Gastroesophageal sphincter (tissue), 4 donors: Measurements from ENCODE around the gene TNMD. TPM values are rescaled to one million over a fixed set of nuclear protein-coding genes. Genes with fewer than 3 reads are reported as not detected.

Experiments
- ATAC-seq: fragments of 150-250 bp; one replicate; pipeline ENCODE4 v1.9.1; 2016; ENCODE audit warnings: mild to moderate bottlenecking, moderate library complexity
- H3K27ac ChIP-seq, 4 donors: fragments of 200-600 bp; sonication (generic) in 3 of 4; 1 replicate in 3 of 4; 2 replicates in 1 of 4; pipeline ENCODE4 v1.5.1; 2016 to 2019
- H3K27me3 ChIP-seq: fragments of 200-600 bp; sonication (generic); one replicate; pipeline ENCODE4 v1.5.1; 2019
- H3K36me3 ChIP-seq, 2 donors: fragments of 200-600 bp; sonication (generic); one replicate each; pipeline ENCODE4 v1.5.1; 2019; ENCODE audit warnings: control low read depth in 1 of 2
- H3K4me1 ChIP-seq, 3 donors: fragments of 200-600 bp; sonication (generic); 1 replicate in 2 of 3; 2 replicates in 1 of 3; pipeline ENCODE4 v1.5.1; 2016 to 2019; ENCODE audit warnings: control low read depth in 2 of 3
- H3K4me3 ChIP-seq, 2 donors: fragments of 200-600 bp; sonication (generic); one replicate each; pipeline ENCODE4 v1.5.1; 2019; ENCODE audit warnings: mild to moderate bottlenecking in 1 of 2, moderate library complexity in 1 of 2
- H3K9me3 ChIP-seq, 3 donors: fragments of 200-600 bp; sonication (generic); one replicate each; pipeline ENCODE4 v1.5.1; 2017 to 2019; ENCODE audit warnings: control low read depth in 2 of 3
- EP300 ChIP-seq: sonication (generic); formaldehyde crosslinking; IDR thresholded peaks from one replicate; pipeline ENCODE4 v1.6.1; 2017; ENCODE audit warnings: antibody characterized with exemption, mild to moderate bottlenecking
- POLR2A ChIP-seq, 2 donors: fragments of 450-650 bp; IDR thresholded peaks; one replicate each; pipeline ENCODE4 v1.6.1; 2017; ENCODE audit warnings: antibody characterized with exemption in 2 of 2, mild to moderate bottlenecking in 2 of 2, moderate library complexity in 1 of 2
- POLR2AphosphoS5 ChIP-seq: sonication (generic); formaldehyde crosslinking; IDR thresholded peaks from one replicate; pipeline ENCODE4 v1.6.1; 2017; ENCODE audit warnings: antibody characterized with exemption
- WGBS, 2 donors: methylation state at CpG; one replicate each; pipeline ENCODE4 v1.1.5; 2018; ENCODE audit warnings: low coverage in 1 of 2; 5-methylcytosine and 5-hydroxymethylcytosine counted together
- total RNA-seq, 4 donors: library from RNA; depleted of rRNA; stranded (reverse); fragments of >200 nt; gene quantifications; one replicate each; pipeline ENCODE4 v1.1.0, GENCODE V29; 2016
- TF ChIP-seq, protein P1 (sequence below), 4 experiments: fragments of 200-600 bp in 2 of 4; fragments of 450-650 bp in 2 of 4; sonication (generic) in 1 of 4; IDR thresholded peaks; one replicate each; pipeline ENCODE4 v1.5.1; 2017 to 2019; ENCODE audit warnings: antibody characterized with exemption in 4 of 4, mild to moderate bottlenecking in 2 of 4, moderate library complexity in 2 of 4

TNMD gene
- total RNA-seq, 4 donors from 2014 or later, result not detected

- Histone ChIP-seq H3K27ac (peak overlapping the region in 3 of 4 donors; percentile 36 to 74 (median 71)), H3K4me1 (peaks cover 0 to 5% (median 2%) of the 10 kb centered on the region in 3 donors), H3K27me3 (no peaks in the 10 kb centered on the region), H3K4me3 (no peak overlapping the region), H3K9me3 (no peaks in the 10 kb centered on the region), H3K36me3 (no peaks in the 10 kb centered on the region)
- WGBS, 2 donors, result 100% methylated on average over 1 of the region's 2 CpGs; no CpG with 5 or more reads in 1 of the 2 donors
- no peak for TF ChIP-seq EP300
- TF ChIP-seq, protein P1, sequence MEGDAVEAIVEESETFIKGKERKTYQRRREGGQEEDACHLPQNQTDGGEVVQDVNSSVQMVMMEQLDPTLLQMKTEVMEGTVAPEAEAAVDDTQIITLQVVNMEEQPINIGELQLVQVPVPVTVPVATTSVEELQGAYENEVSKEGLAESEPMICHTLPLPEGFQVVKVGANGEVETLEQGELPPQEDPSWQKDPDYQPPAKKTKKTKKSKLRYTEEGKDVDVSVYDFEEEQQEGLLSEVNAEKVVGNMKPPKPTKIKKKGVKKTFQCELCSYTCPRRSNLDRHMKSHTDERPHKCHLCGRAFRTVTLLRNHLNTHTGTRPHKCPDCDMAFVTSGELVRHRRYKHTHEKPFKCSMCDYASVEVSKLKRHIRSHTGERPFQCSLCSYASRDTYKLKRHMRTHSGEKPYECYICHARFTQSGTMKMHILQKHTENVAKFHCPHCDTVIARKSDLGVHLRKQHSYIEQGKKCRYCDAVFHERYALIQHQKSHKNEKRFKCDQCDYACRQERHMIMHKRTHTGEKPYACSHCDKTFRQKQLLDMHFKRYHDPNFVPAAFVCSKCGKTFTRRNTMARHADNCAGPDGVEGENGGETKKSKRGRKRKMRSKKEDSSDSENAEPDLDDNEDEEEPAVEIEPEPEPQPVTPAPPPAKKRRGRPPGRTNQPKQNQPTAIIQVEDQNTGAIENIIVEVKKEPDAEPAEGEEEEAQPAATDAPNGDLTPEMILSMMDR (IDR thresholded peaks at IDR 0.05), result no peak
- no peak for TF ChIP-seq POLR2A (IDR thresholded peaks at IDR 0.05)
- TF ChIP-seq POLR2AphosphoS5, result no peak
- no peak for ATAC-seq
These were observed 63.0 kb downstream of the TNMD start for GRCh38 chrX:100647739-100648138.

DNA sequence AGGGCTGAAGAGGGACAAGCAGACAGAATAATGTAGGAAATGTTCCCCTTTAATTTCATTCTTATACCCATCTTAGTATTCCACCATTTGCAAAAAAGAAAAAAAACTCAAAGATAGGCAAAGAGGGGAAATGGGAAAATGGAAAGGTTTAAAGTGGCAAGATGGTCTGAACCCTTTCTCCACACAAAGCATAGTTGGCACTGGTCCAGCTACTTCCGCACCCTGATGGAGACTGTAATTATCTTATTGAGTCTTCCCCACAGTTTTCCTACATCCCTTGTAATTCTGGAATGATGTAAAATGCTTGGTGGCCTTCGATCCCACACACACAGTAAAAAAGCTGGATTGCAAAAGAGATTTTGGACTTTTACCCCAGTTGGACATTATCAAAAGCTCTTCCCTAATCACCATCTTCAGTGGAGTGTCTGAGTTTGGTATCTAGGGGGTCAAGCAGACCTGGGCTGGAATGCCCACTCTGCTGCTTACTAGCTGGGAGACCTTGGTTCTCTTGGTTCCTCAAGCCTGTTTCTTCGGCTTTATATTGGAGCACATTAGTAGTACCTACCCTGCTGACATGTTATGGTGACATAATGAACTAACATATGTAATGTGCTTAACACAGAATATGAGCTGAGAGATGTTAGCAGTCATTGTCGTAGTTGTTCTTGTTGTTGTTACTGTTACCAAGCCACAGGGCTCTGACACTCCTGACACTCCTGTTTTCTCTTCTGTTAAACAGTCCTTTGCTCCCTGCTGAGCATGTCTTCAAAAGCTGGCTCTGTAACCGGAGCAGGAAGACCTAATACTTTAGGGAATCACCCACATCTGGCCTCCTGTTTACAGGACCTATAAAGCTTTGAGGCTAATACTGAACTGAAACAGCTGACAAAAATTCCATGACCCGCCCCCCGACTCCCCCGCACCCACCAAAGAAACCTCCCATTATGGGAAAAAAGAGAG, 64.0 kb downstream of the TNMD start:
- Histone ChIP-seq H3K4me3 (no peak overlapping the region), H3K36me3 (no peaks in the 10 kb centered on the region), H3K9me3 (no peaks in the 10 kb centered on the region), H3K27ac (peak overlapping the region; percentile 56 to 74 (median 67)), H3K27me3 (no peaks in the 10 kb centered on the region), H3K4me1 (peaks cover 0 to 5% (median 0%) of the 10 kb centered on the region in 3 donors)
- ATAC-seq, result peak; percentile 53
- TF ChIP-seq POLR2AphosphoS5 (no peak), EP300 (no peak), POLR2A (IDR thresholded peaks at IDR 0.05) (no peak)
- TF ChIP-seq, protein P1 (IDR thresholded peaks at IDR 0.05), result no peak
- WGBS, 2 donors, result 31 to 83% methylated on average over 3 to 4 of the region's 8 CpGs

Other genes with a start within 250 kb of the TNMD start
- gene PCDH19, start 174.7 kb upstream of the TNMD start, total RNA-seq, result 1 to 10 TPM in 3 of 4 donors, under 1 TPM in 1; 0.62 to 1.7 (median 1.4) TPM
- gene TSPAN6, start 51.9 kb downstream of the TNMD start, total RNA-seq, result 10 to 100 TPM in 2 of 4 donors, 1 to 10 TPM in 2; 6.4 to 16.2 (median 8.5) TPM
- gene SRPX2, start 59.3 kb downstream of the TNMD start, total RNA-seq, result 10 to 100 TPM; 24.7 to 52.1 (median 39.7) TPM
- gene SYTL4, start 147.2 kb downstream of the TNMD start, total RNA-seq, result 10 to 100 TPM; 18.6 to 33.6 (median 26.7) TPM
- 10 to 100 TPM in 2 of 4 donors, 1 to 10 TPM in 2; 7.7 to 12.6 (median 9.8) TPM for gene CSTF2, start 235.5 kb downstream of the TNMD start, total RNA-seq